Coronary artery (tissue), 2 donors: Measurements from ENCODE around the gene NIBAN1.
A peak's percentile ranks its signal among the peaks of the same experiment; 100 is the strongest.

Experiments used
- DNase-seq: peaks from one replicate; pipeline ENCODE4 v3.0.0-alpha.2; 2017; ENCODE audit warnings: low spot score
- H3K27ac ChIP-seq, 2 donors: fragments of 200-600 bp; sonication (generic); one replicate each; pipeline ENCODE4 v1.5.1; 2016 to 2019
- H3K4me3 ChIP-seq: fragments of 200-600 bp; sonication (generic); 2 replicates; pipeline ENCODE4 v1.5.1; 2016; ENCODE audit warnings: mild to moderate bottlenecking, moderate library complexity
- CTCF ChIP-seq: fragments of 200-600 bp; sonication (generic); IDR thresholded peaks from one replicate; pipeline ENCODE4 v1.5.1; 2019; ENCODE audit warnings: antibody characterized with exemption

NIBAN1 gene

GRCh38 chr1:184952428-184952827 is 21.9 kb downstream of the NIBAN1 start:
- no peak for DNase-seq
- Histone ChIP-seq H3K4me3 (no peak overlapping the region), H3K27ac (no peak overlapping the region)
- TF ChIP-seq CTCF: no peak

- no peak for DNase-seq
- TF ChIP-seq CTCF: no peak
- Histone ChIP-seq H3K27ac (peak overlapping the region; percentile 1 to 28), H3K4me3 (no peak overlapping the region)
These were observed 22.5 kb downstream of the NIBAN1 start for GRCh38 chr1:184951788-184952187.

- TF ChIP-seq CTCF: no peak
- no peak for DNase-seq
- Histone ChIP-seq H3K27ac (peak overlapping the region; percentile 1 to 53), H3K4me3 (no peak overlapping the region)
These were observed 23.4 kb downstream of the NIBAN1 start for GRCh38 chr1:184950906-184951305.

GRCh38 chr1:184950227-184950626 is 24.1 kb downstream of the NIBAN1 start:
- no peak overlapping the region for H3K4me3 ChIP-seq
- TF ChIP-seq CTCF: no peak
- DNase-seq: no peak
- peak overlapping the region in 1 of 2 donors; percentile 53 for H3K27ac ChIP-seq

- Histone ChIP-seq H3K4me3 (no peak overlapping the region), H3K27ac (peak overlapping the region; percentile 66 to 84)
- DNase-seq: no peak
- no peak for TF ChIP-seq CTCF
These were observed 26.6 kb downstream of the NIBAN1 start for GRCh38 chr1:184947497-184948256.

GRCh38 chr1:184945678-184946412 is 28.5 kb downstream of the NIBAN1 start:
- Histone ChIP-seq H3K4me3 (no peak overlapping the region), H3K27ac (peak overlapping the region; percentile 68 to 84)
- DNase-seq: no peak
- TF ChIP-seq CTCF: no peak

- H3K4me3 ChIP-seq: no peak overlapping the region
- no peak for TF ChIP-seq CTCF
- peak overlapping the region; percentile 52 to 84 for H3K27ac ChIP-seq
- no peak for DNase-seq
These were observed 29.3 kb downstream of the NIBAN1 start for GRCh38 chr1:184945029-184945428.
